ENCODE measurements around the gene GRAMD1A. TPM values are rescaled to one million over a fixed set of nuclear protein-coding genes. Genes with fewer than 3 reads are reported as not detected.
"Not testable (repeated sequence)": the region's sequence is repeated elsewhere in the genome, so short reads cannot be mapped to it uniquely, and the experiment has no call there.

GRAMD1A gene
- polyA plus RNA-seq, 3 donors from 2014 or later = 6.7 to 19.1 (median 7.8) TPM

- peaks cover 0 to 25% (median 4%) of the 10 kb centered on the region in 3 donors for H3K36me3 Mint-ChIP-seq
- peaks cover 53 to 55% of the 10 kb centered on the region in 2 donors for H3K4me1 Mint-ChIP-seq
- peak; percentile 65 to 73 (median 68) for DNase-seq
- H3K4me3 Mint-ChIP-seq = peak overlapping the region; percentile 61 to 80 (median 73)
- H3K27me3 Mint-ChIP-seq (ENCODE audit: low read depth in 3 of 3) = peaks cover 5 to 11% (median 10%) of the 10 kb centered on the region in 3 donors
- peak overlapping the region; percentile 76 to 96 (median 90) for H3K27ac Mint-ChIP-seq
- H3K9me3 Mint-ChIP-seq = no peaks in the 10 kb centered on the region
Observed at GRCh38 chr19:35011737-35012682, 11.9 kb downstream of the GRAMD1A start.

- no peaks in the 10 kb centered on the region for H3K9me3 Mint-ChIP-seq
- peak; percentile 72 to 77 (median 75) for DNase-seq
- H3K4me3 Mint-ChIP-seq = peak overlapping the region; percentile 59 to 79 (median 73)
- H3K4me1 Mint-ChIP-seq = peaks cover 53 to 58% of the 10 kb centered on the region in 2 donors
- H3K27me3 Mint-ChIP-seq (ENCODE audit: low read depth in 3 of 3) = peaks cover 5 to 11% (median 11%) of the 10 kb centered on the region in 3 donors
- peak overlapping the region; percentile 76 to 96 (median 92) for H3K27ac Mint-ChIP-seq
- H3K36me3 Mint-ChIP-seq = peaks cover 6 to 35% (median 11%) of the 10 kb centered on the region in 3 donors
Observed at GRCh38 chr19:35013041-35013819, 13.1 kb downstream of the GRAMD1A start.

- DNase-seq = peak; percentile 63 to 78 (median 68)
- Mint-ChIP-seq H3K4me3 (peak overlapping the region; percentile 63 to 79 (median 73)), H3K4me1 (peaks cover 53 to 58% of the 10 kb centered on the region in 2 donors), H3K36me3 (peaks cover 10 to 38% (median 14%) of the 10 kb centered on the region in 3 donors), H3K9me3 (no peaks in the 10 kb centered on the region), H3K27ac (peak overlapping the region; percentile 76 to 96 (median 92)), H3K27me3 (ENCODE audit: low read depth in 3 of 3) (peaks cover 5 to 11% (median 11%) of the 10 kb centered on the region in 3 donors)
Observed at GRCh38 chr19:35013820-35014754, 14.0 kb downstream of the GRAMD1A start.

- H3K36me3 Mint-ChIP-seq = peaks cover 12 to 42% (median 17%) of the 10 kb centered on the region in 3 donors
- H3K27ac Mint-ChIP-seq = peak overlapping the region; percentile 76 to 96 (median 87)
- peak overlapping the region; percentile 63 to 77 (median 73) for H3K4me3 Mint-ChIP-seq
- not testable (repeated sequence) for H3K9me3 Mint-ChIP-seq, DNase-seq
- peaks cover 53 to 58% of the 10 kb centered on the region in 2 donors for H3K4me1 Mint-ChIP-seq
- peaks cover 5 to 11% (median 11%) of the 10 kb centered on the region in 3 donors for H3K27me3 Mint-ChIP-seq (ENCODE audit: low read depth in 3 of 3)
Observed at GRCh38 chr19:35014774-35015173, 14.7 kb downstream of the GRAMD1A start.

GRCh38 chr19:35015270-35015953 is 15.3 kb downstream of the GRAMD1A start:
- Mint-ChIP-seq H3K27ac (peak overlapping the region in 4 of 6 donors; percentile 10 to 84 (median 32)), H3K4me3 (no peak overlapping the region), H3K9me3 (no peaks in the 10 kb centered on the region), H3K36me3 (peaks cover 14 to 42% (median 18%) of the 10 kb centered on the region in 3 donors), H3K27me3 (ENCODE audit: low read depth in 3 of 3) (peaks cover 5 to 11% (median 10%) of the 10 kb centered on the region in 3 donors), H3K4me1 (peaks cover 50 to 55% of the 10 kb centered on the region in 2 donors)
- no peak for DNase-seq

GRCh38 chr19:35015954-35016351 is 15.8 kb downstream of the GRAMD1A start:
- Mint-ChIP-seq H3K27me3 (ENCODE audit: low read depth in 3 of 3) (peaks cover 5 to 11% (median 9%) of the 10 kb centered on the region in 3 donors), H3K27ac (peak overlapping the region in 1 of 6 donors; percentile 28), H3K36me3 (peaks cover 14 to 43% (median 21%) of the 10 kb centered on the region in 3 donors), H3K9me3 (no peaks in the 10 kb centered on the region), H3K4me1 (peaks cover 44 to 50% of the 10 kb centered on the region in 2 donors), H3K4me3 (no peak overlapping the region)
- DNase-seq = no peak

- H3K4me1 Mint-ChIP-seq = peaks cover 29 to 34% of the 10 kb centered on the region in 2 donors
- DNase-seq = no peak
- peaks cover 0 to 8% (median 4%) of the 10 kb centered on the region in 3 donors for H3K27me3 Mint-ChIP-seq (ENCODE audit: low read depth in 3 of 3)
- peak overlapping the region in 3 of 6 donors; percentile 4 to 45 (median 5) for H3K27ac Mint-ChIP-seq
- no peak overlapping the region for H3K4me3 Mint-ChIP-seq
- H3K36me3 Mint-ChIP-seq = peaks cover 18 to 46% (median 23%) of the 10 kb centered on the region in 3 donors
- H3K9me3 Mint-ChIP-seq = no peaks in the 10 kb centered on the region
Observed at GRCh38 chr19:35017507-35017906, 17.4 kb downstream of the GRAMD1A start.

- no peak for DNase-seq
- H3K27ac Mint-ChIP-seq = no peak overlapping the region
- H3K27me3 Mint-ChIP-seq (ENCODE audit: low read depth in 3 of 3) = peaks cover 0 to 6% (median 3%) of the 10 kb centered on the region in 3 donors
- H3K9me3 Mint-ChIP-seq = no peaks in the 10 kb centered on the region
- H3K36me3 Mint-ChIP-seq = peaks cover 18 to 46% (median 23%) of the 10 kb centered on the region in 3 donors
- no peak overlapping the region for H3K4me3 Mint-ChIP-seq
- peaks cover 20 to 25% of the 10 kb centered on the region in 2 donors for H3K4me1 Mint-ChIP-seq
Observed at GRCh38 chr19:35018379-35018778, 18.3 kb downstream of the GRAMD1A start.

GRCh38 chr19:35019144-35019543 is 19.0 kb downstream of the GRAMD1A start:
- no peak overlapping the region for H3K27ac Mint-ChIP-seq
- H3K9me3 Mint-ChIP-seq = no peaks in the 10 kb centered on the region
- H3K4me3 Mint-ChIP-seq = no peak overlapping the region
- H3K4me1 Mint-ChIP-seq = peaks cover 12 to 18% of the 10 kb centered on the region in 2 donors
- no peak for DNase-seq
- peaks cover 0 to 6% (median 3%) of the 10 kb centered on the region in 3 donors for H3K27me3 Mint-ChIP-seq (ENCODE audit: low read depth in 3 of 3)
- H3K36me3 Mint-ChIP-seq = peaks cover 18 to 46% (median 23%) of the 10 kb centered on the region in 3 donors

GRCh38 chr19:35021016-35021415 is 20.9 kb downstream of the GRAMD1A start:
- Mint-ChIP-seq H3K4me3 (no peak overlapping the region), H3K27ac (no peak overlapping the region), H3K4me1 (peaks cover 0 to 6% of the 10 kb centered on the region in 2 donors), H3K9me3 (no peaks in the 10 kb centered on the region), H3K27me3 (ENCODE audit: low read depth in 3 of 3) (peaks cover 0 to 1% (median 0%) of the 10 kb centered on the region in 3 donors), H3K36me3 (peaks cover 18 to 32% (median 18%) of the 10 kb centered on the region in 3 donors)
- no peak for DNase-seq

- Mint-ChIP-seq H3K27ac (no peak overlapping the region), H3K36me3 (peaks cover 18 to 32% (median 18%) of the 10 kb centered on the region in 3 donors), H3K4me3 (no peak overlapping the region), H3K9me3 (no peaks in the 10 kb centered on the region), H3K27me3 (ENCODE audit: low read depth in 3 of 3) (peaks cover 0 to 1% (median 0%) of the 10 kb centered on the region in 3 donors), H3K4me1 (peaks cover 0 to 6% of the 10 kb centered on the region in 2 donors)
- no peak for DNase-seq
Observed at GRCh38 chr19:35021596-35021995, 21.5 kb downstream of the GRAMD1A start.

- H3K27me3 Mint-ChIP-seq (ENCODE audit: low read depth in 3 of 3) = no peaks in the 10 kb centered on the region
- H3K4me3 Mint-ChIP-seq = no peak overlapping the region
- peaks cover 0 to 5% of the 10 kb centered on the region in 2 donors for H3K4me1 Mint-ChIP-seq
- H3K36me3 Mint-ChIP-seq = peaks cover 17 to 33% (median 20%) of the 10 kb centered on the region in 3 donors
- no peaks in the 10 kb centered on the region for H3K9me3 Mint-ChIP-seq
- H3K27ac Mint-ChIP-seq = no peak overlapping the region
- no peak for DNase-seq
Observed at GRCh38 chr19:35022460-35022859, 22.3 kb downstream of the GRAMD1A start.
